GM13976 (cell line): ENCODE measurements around the gene TOR4A.

ENCODE experiments used
- DNase-seq: peaks from one replicate; pipeline ENCODE4 v3.0.0; 2012; ENCODE audit warnings: low spot score
- in situ Hi-C: fragments of 300-500 bp; cut with MboI; formaldehyde crosslinking; loops from one replicate; pipeline ENCODE4 v1.12.0; 2022; ENCODE audit warnings: low sequenced_read_pairs, mixed read lengths, inconsistent platforms; ENCODE audit not compliant: unreplicated experiment
- TF ChIP-seq, protein P1 (sequence below): IDR thresholded peaks from 2 replicates; pipeline ENCODE4 v1.5.1; 2012; ENCODE audit warnings: borderline replicate concordance, mild to moderate bottlenecking; ENCODE audit not compliant: insufficient read depth; ENCODE audit errors: extremely low read depth, missing control alignments, control extremely low read depth

Gene TOR4A

DNA sequence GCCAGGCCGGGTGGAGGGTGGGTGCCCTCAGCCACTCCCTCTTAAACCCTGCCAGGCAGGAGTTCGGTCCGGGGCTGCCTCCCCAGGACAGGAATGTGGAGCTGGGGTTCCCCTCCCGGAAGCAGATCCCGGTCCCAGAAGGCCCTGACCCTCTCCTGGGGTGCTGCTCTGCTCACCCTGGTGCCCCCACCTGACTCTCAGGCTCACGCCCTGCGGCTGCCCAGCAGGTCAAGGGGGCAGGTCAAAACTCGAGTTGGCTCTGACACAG lies 28.2 kb downstream of the TOR4A start:
- TF ChIP-seq, protein P1, sequence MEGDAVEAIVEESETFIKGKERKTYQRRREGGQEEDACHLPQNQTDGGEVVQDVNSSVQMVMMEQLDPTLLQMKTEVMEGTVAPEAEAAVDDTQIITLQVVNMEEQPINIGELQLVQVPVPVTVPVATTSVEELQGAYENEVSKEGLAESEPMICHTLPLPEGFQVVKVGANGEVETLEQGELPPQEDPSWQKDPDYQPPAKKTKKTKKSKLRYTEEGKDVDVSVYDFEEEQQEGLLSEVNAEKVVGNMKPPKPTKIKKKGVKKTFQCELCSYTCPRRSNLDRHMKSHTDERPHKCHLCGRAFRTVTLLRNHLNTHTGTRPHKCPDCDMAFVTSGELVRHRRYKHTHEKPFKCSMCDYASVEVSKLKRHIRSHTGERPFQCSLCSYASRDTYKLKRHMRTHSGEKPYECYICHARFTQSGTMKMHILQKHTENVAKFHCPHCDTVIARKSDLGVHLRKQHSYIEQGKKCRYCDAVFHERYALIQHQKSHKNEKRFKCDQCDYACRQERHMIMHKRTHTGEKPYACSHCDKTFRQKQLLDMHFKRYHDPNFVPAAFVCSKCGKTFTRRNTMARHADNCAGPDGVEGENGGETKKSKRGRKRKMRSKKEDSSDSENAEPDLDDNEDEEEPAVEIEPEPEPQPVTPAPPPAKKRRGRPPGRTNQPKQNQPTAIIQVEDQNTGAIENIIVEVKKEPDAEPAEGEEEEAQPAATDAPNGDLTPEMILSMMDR, result no peak
- in situ Hi-C loops, result no loop called here
- DNase-seq, result no peak

DNA sequence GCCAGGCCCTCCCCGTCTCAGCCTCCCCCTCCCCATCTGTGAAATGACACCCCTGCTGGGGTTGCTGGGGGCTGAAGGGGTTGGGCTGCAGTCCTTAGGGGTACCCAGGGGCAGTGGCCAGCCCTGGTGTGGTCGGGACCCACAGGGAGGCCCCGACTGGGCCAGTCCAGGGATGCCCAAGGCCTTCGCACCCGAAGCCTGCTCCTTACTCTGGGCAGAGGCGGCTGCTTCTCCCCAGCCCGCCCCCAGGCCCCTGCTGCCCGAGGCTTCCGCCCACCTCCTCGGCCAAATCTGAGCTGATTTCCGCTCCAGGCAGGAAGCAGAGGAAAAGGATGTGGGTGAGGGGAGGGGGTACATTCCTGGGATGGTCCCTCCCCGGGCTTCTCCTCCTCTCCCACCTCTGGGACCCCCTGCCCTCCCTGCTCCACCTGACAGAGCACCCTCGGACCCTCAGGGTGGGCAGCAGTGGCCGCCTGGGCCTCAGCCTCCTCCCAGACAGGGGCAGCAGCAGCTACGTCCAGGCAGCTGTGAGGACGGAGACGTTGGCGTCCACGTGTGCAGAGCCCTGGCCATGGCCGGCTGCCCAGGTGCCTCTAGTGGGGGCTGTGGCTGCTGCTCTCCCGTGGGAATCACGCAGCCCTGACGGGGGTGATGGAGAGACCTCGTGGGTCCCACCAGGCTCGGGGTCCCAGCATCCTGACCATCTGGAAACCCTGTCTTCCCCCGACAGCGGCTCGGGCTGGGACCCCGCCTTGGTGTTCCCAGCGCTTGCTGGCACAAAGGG lies 28.7 kb downstream of the TOR4A start:
- in situ Hi-C loops, result no loop called here
- TF ChIP-seq, protein P1, result no peak
- no peak for DNase-seq

DNA sequence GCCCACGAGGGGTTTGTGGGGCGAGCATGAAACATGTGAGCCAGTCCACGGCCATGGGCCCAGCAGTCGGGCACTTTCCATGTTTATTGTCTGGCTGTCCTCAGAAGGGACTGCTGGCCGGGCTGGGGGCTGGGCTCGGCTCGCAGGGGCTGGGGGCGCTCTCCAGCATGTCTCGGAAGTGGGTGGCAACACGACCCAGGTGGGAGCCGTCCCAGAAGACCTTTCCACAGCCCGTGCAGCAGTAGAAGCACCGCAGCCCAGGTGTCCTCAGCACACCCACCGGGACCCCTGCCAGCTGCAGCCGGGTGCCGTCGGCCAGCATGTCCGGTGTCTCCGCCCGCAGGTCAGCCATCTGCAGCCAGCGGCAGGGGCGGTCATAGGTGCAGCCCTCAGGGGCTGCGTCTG lies 29.3 kb downstream of the TOR4A start:
- no peak for DNase-seq
- in situ Hi-C loops, result no loop called here
- TF ChIP-seq, protein P1, result no peak

DNA sequence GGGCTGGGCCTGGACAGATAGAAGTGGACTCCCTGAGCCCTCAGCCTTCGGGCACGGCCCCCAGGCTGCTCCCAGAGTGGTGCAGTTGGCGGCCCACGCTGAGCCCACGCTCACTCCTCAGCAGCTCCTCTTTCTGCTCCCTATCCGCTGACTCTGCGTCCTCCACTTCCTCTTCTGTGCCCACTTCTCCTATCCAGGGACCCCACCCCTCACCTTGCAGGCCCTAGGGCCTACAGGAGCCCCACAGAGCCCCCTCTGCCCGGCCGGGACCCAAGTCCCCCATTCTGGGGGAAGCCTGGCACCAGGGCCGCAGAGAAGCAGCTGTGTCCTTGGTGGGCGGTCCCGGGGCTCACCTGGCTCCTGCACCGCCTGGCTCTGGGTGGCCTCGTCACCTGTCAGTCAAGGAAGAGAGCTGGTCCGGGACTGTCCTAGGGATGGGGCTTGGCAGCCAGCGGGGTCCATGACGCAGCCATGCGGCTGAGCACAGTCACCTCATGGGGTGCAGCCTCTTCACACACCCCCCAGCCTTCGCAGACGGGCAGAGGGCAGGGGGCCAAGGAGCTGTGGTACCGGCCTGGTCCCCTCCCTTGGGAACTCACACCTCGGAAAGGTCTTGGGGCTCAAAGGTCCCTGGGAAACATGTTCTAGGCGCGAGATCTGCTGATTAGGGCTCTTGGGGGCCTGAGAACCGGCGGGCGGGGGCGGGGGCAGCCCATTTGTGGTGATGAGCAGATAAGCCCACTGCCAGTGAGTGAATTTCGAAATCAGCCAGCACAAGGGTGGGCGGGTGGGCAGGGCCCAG lies 29.9 kb downstream of the TOR4A start:
- in situ Hi-C loops, result no loop called here
- TF ChIP-seq, protein P1, result no peak
- no peak for DNase-seq

DNA sequence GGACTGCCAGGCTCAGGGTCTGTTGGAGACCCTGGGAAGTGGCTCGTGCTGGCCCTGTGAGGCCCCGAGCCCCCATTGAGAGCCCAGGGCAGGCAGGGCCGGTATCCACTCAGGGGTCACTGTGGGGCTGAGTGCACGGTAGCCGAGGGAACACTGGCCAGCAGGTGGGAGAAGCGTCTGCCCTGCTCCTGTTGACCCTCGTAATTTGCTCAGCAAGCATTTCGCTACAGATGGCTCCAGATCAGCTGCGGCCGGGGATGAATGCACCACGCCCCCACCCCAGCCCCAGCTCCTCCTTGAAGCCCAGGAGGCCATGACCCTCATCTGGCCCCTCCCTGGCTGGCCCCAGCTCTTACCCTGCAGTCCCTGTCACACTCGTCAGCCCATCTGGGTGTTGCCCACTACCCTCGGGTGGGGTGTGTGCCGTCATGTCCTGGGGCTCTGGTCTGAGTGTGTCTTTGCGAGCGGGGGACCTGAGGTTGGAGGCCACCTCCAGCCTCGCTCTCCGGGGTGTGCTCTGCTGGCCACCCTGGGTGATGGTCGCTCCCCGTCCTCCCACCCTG lies 30.6 kb downstream of the TOR4A start:
- DNase-seq, result no peak
- TF ChIP-seq, protein P1, result no peak
- in situ Hi-C loops, result no loop called here

DNA sequence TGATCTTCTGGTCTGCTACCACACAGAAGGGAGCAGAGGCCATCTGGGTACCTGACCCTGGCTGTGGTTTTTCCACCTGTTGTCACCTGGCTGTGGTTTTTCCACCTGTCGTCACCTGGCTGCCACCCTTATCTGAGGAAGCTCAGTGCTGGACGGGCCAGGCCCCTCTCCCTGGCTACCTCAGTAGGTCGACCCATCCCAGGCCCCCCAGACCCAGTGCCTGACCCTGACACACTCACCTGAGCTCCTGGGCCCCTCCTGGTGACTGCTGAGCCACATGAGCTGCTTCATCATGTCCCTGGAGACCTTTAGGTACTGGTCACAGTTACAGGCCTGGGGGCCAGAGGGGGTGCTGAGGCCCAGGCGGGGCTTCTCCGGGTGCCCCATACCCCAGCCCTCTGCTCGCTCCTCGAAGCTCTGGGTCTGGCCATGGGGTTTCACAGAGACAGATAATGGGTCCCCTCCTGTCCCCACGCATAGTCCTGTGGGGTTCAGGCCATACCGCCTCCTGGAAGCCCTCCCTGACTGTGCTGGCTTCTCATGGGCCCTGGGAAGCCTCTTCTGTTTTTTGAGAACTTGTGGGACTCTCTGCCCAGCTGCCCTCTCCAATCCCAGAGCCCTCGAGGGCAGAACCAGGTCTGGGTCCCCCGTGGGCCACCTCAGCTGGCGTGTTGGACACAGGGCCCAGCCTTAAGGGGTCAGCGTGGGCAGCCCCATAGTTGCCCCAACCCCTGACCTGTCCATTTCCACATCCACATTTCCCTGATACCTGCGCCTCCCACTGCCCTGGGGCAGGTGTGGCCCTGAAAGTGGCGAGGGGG lies 32.1 kb downstream of the TOR4A start:
- in situ Hi-C loops, result no loop called here
- no peak for DNase-seq
- TF ChIP-seq, protein P1, result no peak
